ENCODE measurements around the gene NEK8.
A peak's percentile ranks its signal among the peaks of the same experiment; 100 is the strongest.
"Not testable (repeated sequence)": the region's sequence is repeated elsewhere in the genome, so short reads cannot be mapped to it uniquely, and the experiment has no call there.

NEK8 gene

DNA sequence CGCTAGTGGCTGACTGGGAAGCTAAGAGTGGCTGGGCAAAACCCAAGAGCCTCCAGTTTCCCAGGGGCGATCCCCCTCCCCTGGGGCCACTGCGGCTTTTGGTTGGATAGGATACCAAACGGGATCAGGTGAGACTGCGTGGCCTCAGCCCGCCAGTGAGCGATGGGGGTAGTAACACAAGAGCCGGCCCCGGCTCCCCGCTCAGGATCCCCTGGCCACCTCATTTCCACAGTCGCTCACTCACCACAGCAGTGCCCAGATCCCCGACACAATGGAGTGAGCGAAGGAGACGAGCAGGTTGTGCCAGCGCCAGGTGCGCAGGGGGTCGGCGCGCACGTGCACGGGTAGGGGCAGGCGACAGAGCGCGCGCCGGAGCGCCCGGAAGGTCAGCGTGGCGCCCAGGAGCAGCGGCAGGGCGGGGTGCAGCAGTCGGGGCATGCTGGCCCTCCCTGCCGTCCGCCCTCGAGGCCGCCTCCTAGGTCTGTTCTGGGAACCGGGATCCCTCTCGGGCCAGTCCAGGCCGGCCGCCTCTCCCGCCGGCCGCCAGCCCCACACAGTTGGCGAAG is 2.8 kb upstream of the NEK8 start:
- Histone ChIP-seq H3K27ac (ENCODE audit: low read depth, low read length) (no peak overlapping the region), H3K9me3 (ENCODE audit: control insufficient read depth in 1 of 2, low read length in 2 of 2) (no peaks in the 10 kb centered on the region), H3K4me3 (ENCODE audit: low read depth in 1 of 2, low read length in 2 of 2) (peak overlapping the region; percentile 70 to 79), H3K27me3 (ENCODE audit: control insufficient read depth in 1 of 2, insufficient read depth in 2 of 2, low read length in 2 of 2) (no peaks in the 10 kb centered on the region), H3K4me1 (ENCODE audit: control insufficient read depth in 1 of 2, insufficient read depth in 2 of 2, low read length in 2 of 2) (peaks cover 38 to 61% of the 10 kb centered on the region in 2 donors), H3K36me3 (ENCODE audit: control insufficient read depth in 1 of 2, insufficient read depth in 2 of 2, low read length in 2 of 2) (peaks cover 13 to 32% of the 10 kb centered on the region in 2 donors), H3K9ac (ENCODE audit: low read depth in 1 of 2, low read length in 2 of 2) (peak overlapping the region; percentile 53 to 76)

DNA sequence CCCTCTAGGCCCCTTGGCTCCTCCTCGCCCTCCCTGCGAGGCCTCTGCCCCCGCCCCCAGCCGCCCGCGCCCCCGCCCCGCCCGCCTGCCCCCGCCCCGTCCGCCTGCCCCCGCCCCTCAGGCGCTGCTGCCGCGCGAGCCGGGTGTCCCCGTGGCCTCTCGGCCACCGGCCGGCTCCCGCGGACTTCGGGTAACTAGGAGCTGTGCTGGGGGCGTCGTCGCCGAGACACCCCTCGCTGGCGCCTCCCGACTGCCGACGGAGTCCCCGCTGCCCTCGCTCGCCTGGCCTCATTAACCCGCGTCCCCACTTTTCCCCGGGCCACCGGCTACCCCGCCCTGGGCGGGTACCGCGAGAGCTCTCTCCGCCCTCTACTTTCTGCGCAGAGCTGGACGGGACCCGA is 2.4 kb upstream of the NEK8 start, which contains the start of gene TLCD1:
Gene TLCD1 (minus strand): TSS at position 8 of the 401 bp plus-strand sequence. CDS start 136 bp downstream, outside the sequence.
- H3K4me1 ChIP-seq (ENCODE audit: control insufficient read depth in 1 of 2, insufficient read depth in 2 of 2, low read length in 2 of 2), result peaks cover 35 to 56% of the 10 kb centered on the region in 2 donors

DNA sequence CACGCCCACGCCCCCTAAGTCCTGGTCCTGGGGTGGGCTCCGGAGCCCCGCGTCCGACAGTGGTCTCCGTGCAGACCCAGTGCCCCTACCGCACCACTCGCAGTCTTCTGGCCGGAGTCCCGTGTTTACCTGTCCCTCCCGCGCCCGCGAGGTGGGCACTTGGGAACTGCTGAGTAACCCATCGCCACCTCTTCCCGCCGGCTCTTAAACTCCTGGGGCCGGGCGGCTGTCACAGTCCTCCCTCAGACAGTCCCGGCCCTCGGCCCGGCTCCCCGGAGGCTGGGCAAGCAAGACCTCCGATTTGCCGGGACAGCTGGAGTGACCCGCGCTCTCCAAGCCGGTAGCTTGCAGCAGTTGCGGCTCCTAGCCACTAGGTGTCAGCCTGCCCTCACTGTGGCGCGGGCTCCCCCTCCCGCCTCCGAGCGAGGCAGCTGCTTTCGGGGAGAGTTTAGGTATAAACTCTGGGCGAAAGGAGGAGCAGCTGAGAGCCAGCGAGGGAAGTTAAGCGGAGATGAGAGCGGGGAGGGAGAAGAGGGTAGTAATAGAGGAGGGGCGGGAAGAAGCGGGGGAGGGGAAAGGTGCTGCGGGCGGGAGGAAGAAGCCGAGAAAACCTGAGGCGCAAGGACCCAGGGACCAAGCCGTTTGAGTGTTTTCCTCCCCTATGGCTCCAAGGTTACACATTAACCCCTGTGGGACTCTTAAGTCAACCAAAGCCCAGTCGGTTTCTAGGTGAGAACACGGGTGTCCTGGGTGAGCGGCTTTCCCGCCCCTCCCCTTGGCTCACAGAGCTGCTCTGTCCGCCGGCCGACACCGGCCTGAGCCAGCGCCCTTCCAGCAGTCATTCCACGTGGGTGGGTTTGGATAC is 1.7 kb upstream of the NEK8 start:
- peaks cover 13 to 29% of the 10 kb centered on the region in 2 donors for H3K36me3 ChIP-seq (ENCODE audit: control insufficient read depth in 1 of 2, insufficient read depth in 2 of 2, low read length in 2 of 2)
- peaks cover 29 to 50% of the 10 kb centered on the region in 2 donors for H3K4me1 ChIP-seq (ENCODE audit: control insufficient read depth in 1 of 2, insufficient read depth in 2 of 2, low read length in 2 of 2)
- no peaks in the 10 kb centered on the region for H3K27me3 ChIP-seq (ENCODE audit: control insufficient read depth in 1 of 2, insufficient read depth in 2 of 2, low read length in 2 of 2)
- H3K9me3 ChIP-seq (ENCODE audit: control insufficient read depth in 1 of 2, low read length in 2 of 2), result no peaks in the 10 kb centered on the region
- peak overlapping the region; percentile 62 to 70 for H3K9ac ChIP-seq (ENCODE audit: low read depth in 1 of 2, low read length in 2 of 2)
- H3K4me3 ChIP-seq (ENCODE audit: low read depth in 1 of 2, low read length in 2 of 2), result peak overlapping the region; percentile 86 to 93
- peak overlapping the region; percentile 20 for H3K27ac ChIP-seq (ENCODE audit: low read depth, low read length)

More for the DNA sequence above, 2.4 kb upstream of the NEK8 start, which contains the start of gene TLCD1:
- Histone ChIP-seq H3K27me3 (ENCODE audit: control insufficient read depth in 1 of 2, insufficient read depth in 2 of 2, low read length in 2 of 2) (no peaks in the 10 kb centered on the region), H3K9ac (ENCODE audit: low read depth in 1 of 2, low read length in 2 of 2) (peak within 1 kb of the TSS; percentile 62 to 76), H3K27ac (ENCODE audit: low read depth, low read length) (peak within 1 kb of the TSS; percentile 20), H3K4me3 (ENCODE audit: low read depth in 1 of 2, low read length in 2 of 2) (peak within 1 kb of the TSS; percentile 86 to 93), H3K9me3 (ENCODE audit: control insufficient read depth in 1 of 2, low read length in 2 of 2) (no peaks in the 10 kb centered on the region), H3K36me3 (ENCODE audit: control insufficient read depth in 1 of 2, insufficient read depth in 2 of 2, low read length in 2 of 2) (peaks cover 13 to 32% of the 10 kb centered on the region in 2 donors)

DNA sequence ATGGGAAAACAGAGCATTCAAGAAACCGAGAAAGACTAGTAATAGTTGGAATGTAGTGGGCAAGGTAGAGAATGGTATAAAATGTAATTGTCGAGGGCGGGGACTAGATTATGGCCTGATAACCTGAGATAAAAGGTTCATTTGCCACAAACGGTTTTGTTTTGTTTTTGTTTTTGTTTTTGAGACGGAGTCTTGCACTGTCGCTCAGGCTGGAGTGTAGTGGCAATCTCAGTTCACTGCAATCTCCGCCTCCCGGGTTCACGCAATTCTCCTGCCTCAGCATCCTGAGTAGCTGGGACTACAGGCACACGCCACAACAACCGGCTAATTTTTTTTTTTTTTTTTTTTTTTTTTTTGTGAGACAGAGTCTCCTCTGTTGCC is 1.4 kb downstream of the NEK8 start:
- Histone ChIP-seq H3K27me3 (ENCODE audit: control insufficient read depth in 1 of 2, insufficient read depth in 2 of 2, low read length in 2 of 2) (no peaks in the 10 kb centered on the region), H3K9me3 (ENCODE audit: control insufficient read depth in 1 of 2, low read length in 2 of 2) (no peaks in the 10 kb centered on the region), H3K36me3 (ENCODE audit: control insufficient read depth in 1 of 2, insufficient read depth in 2 of 2, low read length in 2 of 2) (peaks cover 0 to 5% of the 10 kb centered on the region in 2 donors), H3K9ac (ENCODE audit: low read depth in 1 of 2, low read length in 2 of 2) (no peak overlapping the region), H3K27ac (ENCODE audit: low read depth, low read length) (no peak overlapping the region), H3K4me3 (ENCODE audit: low read depth in 1 of 2, low read length in 2 of 2) (no peak overlapping the region), H3K4me1 (ENCODE audit: control insufficient read depth in 1 of 2, insufficient read depth in 2 of 2, low read length in 2 of 2) (peaks cover 20 to 33% of the 10 kb centered on the region in 2 donors)

DNA sequence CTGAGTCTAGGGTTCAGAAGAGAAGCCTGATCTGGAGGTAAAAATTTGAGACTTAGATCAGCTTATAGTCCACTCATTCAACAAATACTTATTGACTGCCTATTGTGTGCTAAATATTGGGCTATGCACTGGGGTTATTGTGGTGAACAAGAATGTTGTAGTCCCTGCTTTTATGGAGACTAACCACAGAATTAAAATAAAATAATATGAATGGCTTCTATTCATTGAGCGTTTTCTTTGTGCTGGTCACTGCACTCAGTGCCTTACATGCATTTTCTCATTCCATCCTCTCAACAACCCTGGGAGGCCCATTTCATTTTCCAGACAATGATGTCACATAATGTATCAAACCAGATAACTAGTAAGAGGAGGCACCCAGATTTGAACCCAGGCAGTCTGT is 4.8 kb downstream of the NEK8 start:
- H3K4me3 ChIP-seq (ENCODE audit: low read depth in 1 of 2, low read length in 2 of 2), result no peak overlapping the region
- no peak overlapping the region for H3K27ac ChIP-seq (ENCODE audit: low read depth, low read length)
- H3K27me3 ChIP-seq (ENCODE audit: control insufficient read depth in 1 of 2, insufficient read depth in 2 of 2, low read length in 2 of 2), result no peaks in the 10 kb centered on the region
- peaks cover 13 to 18% of the 10 kb centered on the region in 2 donors for H3K4me1 ChIP-seq (ENCODE audit: control insufficient read depth in 1 of 2, insufficient read depth in 2 of 2, low read length in 2 of 2)
- H3K9ac ChIP-seq (ENCODE audit: low read depth in 1 of 2, low read length in 2 of 2), result no peak overlapping the region
- H3K9me3 ChIP-seq (ENCODE audit: control insufficient read depth in 1 of 2, low read length in 2 of 2), result no peaks in the 10 kb centered on the region
- peaks cover 0 to 4% of the 10 kb centered on the region in 2 donors for H3K36me3 ChIP-seq (ENCODE audit: control insufficient read depth in 1 of 2, insufficient read depth in 2 of 2, low read length in 2 of 2)

DNA sequence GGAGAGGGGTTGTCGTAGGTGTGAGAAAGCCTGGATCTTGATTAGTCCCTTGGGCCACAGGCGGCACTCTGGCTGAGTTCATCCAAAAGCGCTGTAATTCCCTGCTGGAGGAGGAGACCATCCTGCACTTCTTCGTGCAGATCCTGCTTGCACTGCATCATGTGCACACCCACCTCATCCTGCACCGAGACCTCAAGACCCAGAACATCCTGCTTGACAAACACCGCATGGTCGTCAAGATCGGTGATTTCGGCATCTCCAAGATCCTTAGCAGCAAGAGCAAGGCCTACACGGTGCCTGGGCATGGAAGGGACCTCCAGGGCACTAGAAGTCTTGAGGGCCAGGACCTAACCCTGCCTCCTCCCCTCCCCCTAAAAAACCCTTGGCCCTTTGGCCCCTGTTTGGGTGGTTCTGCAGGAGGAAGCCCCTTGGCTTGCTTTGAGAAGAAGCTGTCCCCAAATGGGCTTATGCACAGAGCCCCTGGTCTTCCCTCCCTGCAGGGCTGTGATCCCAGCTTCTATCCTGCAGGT is 6.2 kb downstream of the NEK8 start:
- H3K4me3 ChIP-seq (ENCODE audit: low read depth in 1 of 2, low read length in 2 of 2), result no peak overlapping the region
- H3K27me3 ChIP-seq (ENCODE audit: control insufficient read depth in 1 of 2, insufficient read depth in 2 of 2, low read length in 2 of 2), result no peaks in the 10 kb centered on the region
- H3K9me3 ChIP-seq (ENCODE audit: control insufficient read depth in 1 of 2, low read length in 2 of 2), result no peaks in the 10 kb centered on the region
- no peak overlapping the region for H3K9ac ChIP-seq (ENCODE audit: low read depth in 1 of 2, low read length in 2 of 2)
- peaks cover 12 to 13% of the 10 kb centered on the region in 2 donors for H3K4me1 ChIP-seq (ENCODE audit: control insufficient read depth in 1 of 2, insufficient read depth in 2 of 2, low read length in 2 of 2)
- H3K27ac ChIP-seq (ENCODE audit: low read depth, low read length), result no peak overlapping the region
- peaks cover 0 to 4% of the 10 kb centered on the region in 2 donors for H3K36me3 ChIP-seq (ENCODE audit: control insufficient read depth in 1 of 2, insufficient read depth in 2 of 2, low read length in 2 of 2)

DNA sequence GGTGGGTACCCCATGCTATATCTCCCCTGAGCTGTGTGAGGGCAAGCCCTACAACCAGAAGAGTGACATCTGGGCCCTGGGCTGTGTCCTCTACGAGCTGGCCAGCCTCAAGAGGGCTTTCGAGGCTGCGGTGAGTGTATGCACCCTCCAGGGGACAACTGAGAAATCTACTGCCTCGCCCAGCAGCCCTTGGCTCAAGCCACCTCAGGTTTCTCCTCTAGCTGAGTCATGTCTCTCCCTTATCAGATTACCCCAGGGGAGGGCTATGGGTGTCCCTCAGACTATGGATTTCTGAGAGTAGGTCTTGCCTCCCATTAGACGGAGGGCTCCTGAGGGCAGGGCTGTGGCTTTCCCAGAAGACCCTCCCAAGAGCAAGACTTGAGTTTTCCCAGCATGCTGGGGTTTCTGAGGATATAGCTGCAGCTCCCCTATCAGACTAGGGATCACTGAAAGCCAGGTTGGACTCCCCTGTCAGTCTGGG is 6.7 kb downstream of the NEK8 start:
- no peaks in the 10 kb centered on the region for H3K27me3 ChIP-seq (ENCODE audit: control insufficient read depth in 1 of 2, insufficient read depth in 2 of 2, low read length in 2 of 2)
- no peak overlapping the region for H3K4me3 ChIP-seq (ENCODE audit: low read depth in 1 of 2, low read length in 2 of 2)
- H3K4me1 ChIP-seq (ENCODE audit: control insufficient read depth in 1 of 2, insufficient read depth in 2 of 2, low read length in 2 of 2), result peaks cover 9 to 11% of the 10 kb centered on the region in 2 donors
- H3K9ac ChIP-seq (ENCODE audit: low read depth in 1 of 2, low read length in 2 of 2), result no peak overlapping the region
- H3K27ac ChIP-seq (ENCODE audit: low read depth, low read length), result no peak overlapping the region
- H3K9me3 ChIP-seq (ENCODE audit: control insufficient read depth in 1 of 2, low read length in 2 of 2), result no peaks in the 10 kb centered on the region
- peaks cover 0 to 4% of the 10 kb centered on the region in 2 donors for H3K36me3 ChIP-seq (ENCODE audit: control insufficient read depth in 1 of 2, insufficient read depth in 2 of 2, low read length in 2 of 2)

DNA sequence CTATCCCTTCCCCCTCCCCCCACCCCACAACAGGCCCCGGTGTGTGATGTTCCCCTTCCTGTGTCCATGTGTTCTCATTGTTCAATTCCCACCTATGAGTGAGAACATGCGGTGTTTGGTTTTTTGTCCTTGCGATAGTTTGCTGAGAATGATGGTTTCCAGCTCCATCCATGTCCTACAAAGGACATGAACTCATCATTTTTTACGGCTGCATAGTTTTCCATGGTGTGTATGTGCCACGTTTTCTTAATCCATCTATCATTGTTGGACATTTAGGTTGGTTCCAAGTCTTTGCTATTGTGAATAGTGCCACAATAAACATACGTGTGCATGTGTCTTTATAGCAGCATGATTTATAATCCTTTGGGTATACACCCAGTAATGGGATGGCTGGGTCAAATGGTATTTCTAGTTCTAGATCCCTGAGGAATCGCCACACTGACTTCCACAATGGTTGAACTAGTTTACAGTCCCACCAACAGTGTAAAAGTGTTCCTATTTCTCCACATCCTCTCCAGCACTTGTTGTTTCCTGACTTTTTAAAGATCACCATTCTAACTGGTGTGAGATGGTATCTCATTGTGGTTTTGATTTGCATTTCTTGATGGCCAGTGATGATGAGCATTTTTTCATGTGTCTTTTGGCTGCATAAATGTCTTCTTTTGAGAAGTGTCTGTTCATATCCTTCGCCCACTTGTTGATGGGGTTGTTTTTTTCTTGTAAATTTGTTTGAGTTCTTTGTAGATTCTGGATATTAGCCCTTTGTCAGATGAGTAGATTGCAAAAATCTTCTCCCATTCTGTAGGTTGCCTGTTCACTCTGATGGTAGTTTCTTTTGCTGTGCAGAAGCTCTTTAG is 7.6 kb downstream of the NEK8 start:
- not testable (repeated sequence) for H3K36me3 ChIP-seq (ENCODE audit: control insufficient read depth in 1 of 2, insufficient read depth in 2 of 2, low read length in 2 of 2); H3K4me3 ChIP-seq (ENCODE audit: low read depth in 1 of 2, low read length in 2 of 2); H3K9me3 ChIP-seq (ENCODE audit: control insufficient read depth in 1 of 2, low read length in 2 of 2); H3K27ac ChIP-seq (ENCODE audit: low read depth, low read length); H3K9ac ChIP-seq (ENCODE audit: low read depth in 1 of 2, low read length in 2 of 2); H3K27me3 ChIP-seq (ENCODE audit: control insufficient read depth in 1 of 2, insufficient read depth in 2 of 2, low read length in 2 of 2)
- peaks cover 11 to 16% of the 10 kb centered on the region in 2 donors for H3K4me1 ChIP-seq (ENCODE audit: control insufficient read depth in 1 of 2, insufficient read depth in 2 of 2, low read length in 2 of 2)

DNA sequence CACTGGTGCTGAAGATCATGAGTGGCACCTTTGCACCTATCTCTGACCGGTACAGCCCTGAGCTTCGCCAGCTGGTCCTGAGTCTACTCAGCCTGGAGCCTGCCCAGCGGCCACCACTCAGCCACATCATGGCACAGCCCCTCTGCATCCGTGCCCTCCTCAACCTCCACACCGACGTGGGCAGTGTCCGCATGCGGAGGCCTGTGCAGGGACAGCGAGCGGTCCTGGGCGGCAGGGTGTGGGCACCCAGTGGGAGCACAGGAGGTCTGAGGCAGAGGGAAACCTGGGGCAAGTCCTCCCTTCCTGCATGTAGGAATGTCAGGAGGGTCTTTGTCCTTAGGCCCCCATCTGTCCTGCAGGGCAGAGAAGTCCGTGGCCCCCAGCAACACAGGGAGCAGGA is 8.7 kb downstream of the NEK8 start:
- no peaks in the 10 kb centered on the region for H3K27me3 ChIP-seq (ENCODE audit: control insufficient read depth in 1 of 2, insufficient read depth in 2 of 2, low read length in 2 of 2)
- peaks cover 20 to 25% of the 10 kb centered on the region in 2 donors for H3K4me1 ChIP-seq (ENCODE audit: control insufficient read depth in 1 of 2, insufficient read depth in 2 of 2, low read length in 2 of 2)
- H3K9ac ChIP-seq (ENCODE audit: low read depth in 1 of 2, low read length in 2 of 2), result no peak overlapping the region
- no peaks in the 10 kb centered on the region for H3K9me3 ChIP-seq (ENCODE audit: control insufficient read depth in 1 of 2, low read length in 2 of 2)
- H3K4me3 ChIP-seq (ENCODE audit: low read depth in 1 of 2, low read length in 2 of 2), result no peak overlapping the region
- peaks cover 0 to 4% of the 10 kb centered on the region in 2 donors for H3K36me3 ChIP-seq (ENCODE audit: control insufficient read depth in 1 of 2, insufficient read depth in 2 of 2, low read length in 2 of 2)
- no peak overlapping the region for H3K27ac ChIP-seq (ENCODE audit: low read depth, low read length)

Measured in duodenal mucosa (tissue), 2 donors.